Epithelial cell of esophagus (primary cell): ENCODE data around the gene ATXN7.

Experiments
- DNase-seq: peaks from one replicate; pipeline ENCODE4 v3.0.0; 2010; ENCODE audit warnings: low read depth
- H3K4me3 ChIP-seq: 2 replicates; pipeline ENCODE4 v1.5.1; 2011; ENCODE audit warnings: mild to moderate bottlenecking, low read length, control low read depth
- TF ChIP-seq, protein P1 (sequence below): IDR thresholded peaks from 2 replicates; pipeline ENCODE4 v1.5.1; 2011; ENCODE audit warnings: low read depth, mild to moderate bottlenecking, low read length, control low read depth, inconsistent platforms; ENCODE audit not compliant: insufficient read depth; ENCODE audit errors: missing control alignments

Gene ATXN7

DNA sequence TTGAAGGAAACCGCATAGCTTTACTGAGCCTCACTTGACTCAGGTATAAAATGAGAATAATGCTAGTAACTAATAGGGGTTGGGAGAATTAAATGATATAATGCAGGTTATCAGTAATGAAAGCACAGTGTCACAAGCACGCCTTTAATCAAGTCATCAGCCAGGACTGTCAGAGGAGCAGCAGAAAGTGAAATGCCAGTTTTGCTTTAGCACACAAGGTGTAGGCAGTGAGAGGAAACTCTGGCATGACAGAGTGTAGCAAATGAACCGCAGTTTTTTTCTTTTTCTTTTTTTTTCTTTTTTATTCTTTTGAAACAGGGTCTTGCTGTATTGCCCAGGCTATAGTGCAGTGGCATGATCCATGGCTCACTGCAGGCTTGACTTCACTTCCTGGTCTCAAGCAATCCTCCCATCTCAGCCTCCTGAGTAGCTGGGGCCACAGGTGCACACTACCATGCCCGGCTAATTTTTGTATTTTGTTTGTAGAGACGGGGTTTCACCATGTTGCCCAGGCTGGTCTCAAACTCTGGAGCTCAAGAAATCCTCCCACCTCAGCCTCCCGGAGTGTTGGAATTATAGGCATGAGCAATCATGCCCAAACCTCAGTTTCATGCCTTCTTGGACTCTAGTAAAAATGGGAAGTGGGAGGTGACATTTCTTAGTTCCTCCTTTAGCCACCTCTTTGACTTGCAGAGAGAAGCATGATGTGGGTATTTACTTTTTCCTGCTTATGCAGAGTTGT is 58.2 kb downstream of the ATXN7 start:
- H3K4me3 ChIP-seq: no peak overlapping the region

GRCh38 chr3:63922491-63923199 is 59.0 kb downstream of the ATXN7 start:
- no peak for DNase-seq
- TF ChIP-seq, protein P1, sequence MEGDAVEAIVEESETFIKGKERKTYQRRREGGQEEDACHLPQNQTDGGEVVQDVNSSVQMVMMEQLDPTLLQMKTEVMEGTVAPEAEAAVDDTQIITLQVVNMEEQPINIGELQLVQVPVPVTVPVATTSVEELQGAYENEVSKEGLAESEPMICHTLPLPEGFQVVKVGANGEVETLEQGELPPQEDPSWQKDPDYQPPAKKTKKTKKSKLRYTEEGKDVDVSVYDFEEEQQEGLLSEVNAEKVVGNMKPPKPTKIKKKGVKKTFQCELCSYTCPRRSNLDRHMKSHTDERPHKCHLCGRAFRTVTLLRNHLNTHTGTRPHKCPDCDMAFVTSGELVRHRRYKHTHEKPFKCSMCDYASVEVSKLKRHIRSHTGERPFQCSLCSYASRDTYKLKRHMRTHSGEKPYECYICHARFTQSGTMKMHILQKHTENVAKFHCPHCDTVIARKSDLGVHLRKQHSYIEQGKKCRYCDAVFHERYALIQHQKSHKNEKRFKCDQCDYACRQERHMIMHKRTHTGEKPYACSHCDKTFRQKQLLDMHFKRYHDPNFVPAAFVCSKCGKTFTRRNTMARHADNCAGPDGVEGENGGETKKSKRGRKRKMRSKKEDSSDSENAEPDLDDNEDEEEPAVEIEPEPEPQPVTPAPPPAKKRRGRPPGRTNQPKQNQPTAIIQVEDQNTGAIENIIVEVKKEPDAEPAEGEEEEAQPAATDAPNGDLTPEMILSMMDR: no peak
- H3K4me3 ChIP-seq: no peak overlapping the region

More for the DNA sequence above, 58.2 kb downstream of the ATXN7 start:
- DNase-seq: no peak
- TF ChIP-seq, protein P1: no peak

GRCh38 chr3:63926309-63926708 is 62.6 kb downstream of the ATXN7 start:
- no peak for DNase-seq
- H3K4me3 ChIP-seq: no peak overlapping the region
- TF ChIP-seq, protein P1: no peak

DNA sequence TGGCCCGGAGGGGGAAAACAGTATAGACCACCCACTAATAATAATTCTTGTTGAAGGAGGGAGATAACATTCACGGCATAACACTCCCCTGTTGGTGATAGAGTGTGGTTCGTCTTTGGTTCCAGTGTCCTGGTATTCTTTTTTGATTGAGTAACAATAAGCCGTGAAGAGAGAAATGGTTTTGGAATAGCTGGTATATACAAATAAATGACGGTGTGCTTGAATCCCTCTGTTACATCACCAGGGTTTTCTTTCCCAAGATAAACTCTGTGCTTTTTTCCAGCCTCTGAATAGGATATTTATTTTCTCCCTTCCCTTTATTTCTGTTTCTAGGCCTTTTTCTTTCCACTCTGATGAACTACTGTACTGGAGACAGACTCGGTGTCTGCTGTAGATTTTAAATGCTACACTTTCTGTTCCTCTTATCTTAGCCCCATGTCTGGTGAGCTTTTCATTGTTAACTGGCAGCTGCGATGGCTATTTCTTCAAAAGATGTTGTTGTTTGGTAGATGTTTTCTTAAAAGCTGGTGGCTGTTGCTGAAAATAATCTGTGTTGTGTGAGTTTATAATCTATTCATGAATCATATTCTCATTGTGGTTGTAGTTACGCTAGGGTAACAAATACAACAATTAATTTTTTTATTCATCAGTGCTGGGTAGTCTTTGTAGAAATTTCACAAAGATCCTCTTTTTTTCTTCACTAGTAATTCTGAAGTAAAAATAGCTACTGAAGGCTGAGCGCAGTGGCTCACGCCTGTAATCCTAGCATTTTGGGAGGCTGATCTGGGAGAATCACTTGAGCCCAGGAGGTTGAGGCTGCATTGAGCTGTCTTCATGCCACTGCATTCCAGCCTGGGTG is 64.0 kb downstream of the ATXN7 start:
- H3K4me3 ChIP-seq: no peak overlapping the region
- DNase-seq: no peak
- TF ChIP-seq, protein P1: no peak

DNA sequence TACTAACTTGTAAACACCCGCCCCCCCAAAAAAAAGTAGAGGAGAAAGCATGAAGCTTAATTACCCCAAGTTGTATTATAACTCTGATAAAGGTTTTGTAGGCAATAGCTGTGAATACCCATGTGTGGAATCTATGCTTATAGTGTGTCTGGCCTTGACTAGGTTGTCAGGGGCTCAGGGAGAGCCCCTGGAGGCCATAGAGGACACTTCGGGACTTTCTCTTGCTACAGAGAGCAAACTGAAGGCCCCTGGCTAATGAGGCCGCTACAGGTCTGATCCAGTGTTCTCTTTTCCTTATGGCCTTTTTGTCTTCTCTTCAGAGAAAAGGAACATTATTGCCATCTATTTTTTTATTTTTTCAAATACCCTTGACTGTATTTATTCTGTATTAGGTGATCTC is 67.6 kb downstream of the ATXN7 start:
- no peak overlapping the region for H3K4me3 ChIP-seq
- DNase-seq: no peak
- TF ChIP-seq, protein P1: no peak

- DNase-seq: no peak
- TF ChIP-seq, protein P1: no peak
- H3K4me3 ChIP-seq: no peak overlapping the region
These were observed 69.0 kb downstream of the ATXN7 start for GRCh38 chr3:63932509-63933212.
